OCI-LY7 (cell line): ENCODE measurements around the gene B3GNT5. TPM values are rescaled to one million over a fixed set of nuclear protein-coding genes. Genes with fewer than 3 reads are reported as not detected.

Experiments
- BruUV-seq: library from RNA; stranded (reverse); fragments of 400-500 nt; replicated peaks from 2 replicates; lab custom pipeline; 2021; lab: Mats Ljungman, UMichigan
- CTCF ChIA-PET: fragments of 300-600 bp; sonication (Branson Sonifier 250); formaldehyde crosslinking; loops from one replicate; lab custom pipeline; 2022; ENCODE audit warnings: antibody characterized with exemption; ENCODE audit not compliant: unreplicated experiment; lab: Charles Lee
- POLR2A ChIA-PET: fragments of 300-600 bp; sonication (Branson Sonifier 250); formaldehyde crosslinking; loops from one replicate; lab custom pipeline; 2022; ENCODE audit warnings: antibody characterized with exemption; lab: Charles Lee
- DNase-seq: peaks from one replicate; pipeline ENCODE4 v3.0.0-alpha.2; 2015; ENCODE audit warnings: low spot score
- H2AFZ ChIP-seq: fragments of 200-600 bp; sonication (generic), shearing (Covaris generic); 2 replicates; pipeline ENCODE4 v1.6.1; 2014; ENCODE audit warnings: mild to moderate bottlenecking, antibody characterized with exemption, low read length, moderate library complexity
- H3K27ac ChIP-seq: fragments of 200-600 bp; sonication (generic); 2 replicates; pipeline ENCODE4 v1.5.1; 2014; ENCODE audit warnings: mixed run types, low read depth, mild to moderate bottlenecking, moderate library complexity, low read length, inconsistent platforms; ENCODE audit not compliant: poor library complexity, severe bottlenecking
- H3K36me3 ChIP-seq: fragments of 200-600 bp; sonication (generic); 2 replicates; pipeline ENCODE4 v1.6.1; 2014; ENCODE audit warnings: mild to moderate bottlenecking, antibody characterized with exemption, low read length, moderate library complexity, mixed read lengths; ENCODE audit not compliant: insufficient read depth
- H3K4me1 ChIP-seq: fragments of 200-600 bp; sonication (generic); 2 replicates; pipeline ENCODE4 v1.5.1; 2014; ENCODE audit warnings: mild to moderate bottlenecking, low read length; ENCODE audit not compliant: insufficient read depth, poor library complexity, severe bottlenecking
- H3K4me2 ChIP-seq: fragments of 200-600 bp; sonication (generic); 2 replicates; pipeline ENCODE4 v1.6.1; 2014; ENCODE audit warnings: mild to moderate bottlenecking, low read length
- H3K4me3 ChIP-seq: fragments of 200-600 bp; sonication (generic); 2 replicates; pipeline ENCODE4 v1.5.1; 2014; ENCODE audit warnings: mild to moderate bottlenecking, low read depth, low read length; ENCODE audit not compliant: poor library complexity, severe bottlenecking
- H3K79me2 ChIP-seq: fragments of 200-600 bp; sonication (generic); 2 replicates; pipeline ENCODE4 v1.6.1; 2016; ENCODE audit warnings: low read depth, mild to moderate bottlenecking, low read length, moderate library complexity, mixed read lengths; ENCODE audit not compliant: insufficient read depth
- H3K9me2 ChIP-seq: fragments of 200-600 bp; sonication (generic); 2 replicates; pipeline ENCODE4 v1.6.1; 2016; ENCODE audit warnings: mild to moderate bottlenecking, low read length, mixed read lengths; ENCODE audit not compliant: insufficient read depth
- H3K9me3 ChIP-seq: fragments of 200-600 bp; sonication (generic); 2 replicates; pipeline ENCODE4 v1.6.1; 2014; ENCODE audit warnings: mild to moderate bottlenecking, mixed run types, low read length, mixed read lengths
- H4K20me1 ChIP-seq: fragments of 200-600 bp; sonication (generic); 2 replicates; pipeline ENCODE4 v1.6.1; 2014; ENCODE audit warnings: mild to moderate bottlenecking, antibody characterized with exemption, low read length, moderate library complexity, mixed read lengths; ENCODE audit not compliant: insufficient read depth
- CTCF ChIP-seq: fragments of 200-600 bp; sonication (generic); conservative IDR thresholded peaks from 2 replicates; pipeline ENCODE4 v1.5.1; 2014; ENCODE audit warnings: mild to moderate bottlenecking, antibody characterized with exemption, low read length, moderate library complexity, mixed read lengths
- EZH2phosphoT487 ChIP-seq: fragments of 200-600 bp; sonication (generic); IDR thresholded peaks from 2 replicates; pipeline ENCODE4 v1.6.1; 2018; ENCODE audit warnings: low read depth, borderline replicate concordance, mild to moderate bottlenecking, mixed run types, antibody characterized with exemption, low read length, moderate library complexity, mixed read lengths
- intact Hi-C: fragments of 100-400 bp; cut with micrococcal nuclease; formaldehyde crosslinking; loops from one replicate; pipeline ENCODE4 v1.10.0; 2022; ENCODE audit not compliant: unreplicated experiment
- total RNA-seq, 2 experiments: library from RNA; depleted of rRNA in 1 of 2; stranded (reverse); fragments of >200 nt in 1 of 2; shearing (Covaris generic) in 1 of 2; gene quantifications; 2 replicates each; pipeline ENCODE4 v1.2.3, GENCODE V29; 2014 to 2022

Gene B3GNT5
- total RNA-seq, 2 experiments from 2014 or later, result 0.11 TPM; not detected in 1

- Histone ChIP-seq H3K27ac (no peak overlapping the region), H3K79me2 (no peaks in the 10 kb centered on the region), H3K4me3 (no peak overlapping the region), H3K9me3 (no peaks in the 10 kb centered on the region), H3K9me2 (no peaks in the 10 kb centered on the region), H3K4me1 (peaks cover 8% of the 10 kb centered on the region), H3K36me3 (no peaks in the 10 kb centered on the region), H3K4me2 (no peak overlapping the region), H4K20me1 (no peaks in the 10 kb centered on the region), H2AFZ (no peak overlapping the region)
- no peak for DNase-seq
- ChIA-PET POLR2A (no interaction called here), CTCF (no interaction called here)
- intact Hi-C loops, result no loop called here
- no TSS peak for BruUV-seq
- TF ChIP-seq EZH2phosphoT487, result no peak
- no peak for TF ChIP-seq CTCF
Measured at GRCh38 chr3:183210862-183211341, 42.2 kb upstream of the B3GNT5 start.

- Histone ChIP-seq H3K4me3 (no peak overlapping the region), H3K27ac (no peak overlapping the region), H3K9me2 (no peaks in the 10 kb centered on the region), H2AFZ (no peak overlapping the region), H3K4me2 (no peak overlapping the region), H3K36me3 (no peaks in the 10 kb centered on the region), H4K20me1 (no peaks in the 10 kb centered on the region), H3K79me2 (no peaks in the 10 kb centered on the region), H3K9me3 (no peaks in the 10 kb centered on the region), H3K4me1 (peaks cover 8% of the 10 kb centered on the region)
- no peak for DNase-seq
- no TSS peak for BruUV-seq
- intact Hi-C loops, result no loop called here
- CTCF ChIA-PET, result no interaction called here
- POLR2A ChIA-PET, result no interaction called here
- no peak for TF ChIP-seq EZH2phosphoT487
- no peak for TF ChIP-seq CTCF
Measured at GRCh38 chr3:183211352-183211751, 41.7 kb upstream of the B3GNT5 start.

GRCh38 chr3:183212096-183212495 is 41.0 kb upstream of the B3GNT5 start:
- no peak overlapping the region for H3K4me3 ChIP-seq
- H3K27ac ChIP-seq, result no peak overlapping the region
- no peaks in the 10 kb centered on the region for H3K9me3 ChIP-seq
- H3K4me2 ChIP-seq, result no peak overlapping the region
- TF ChIP-seq CTCF (no peak), EZH2phosphoT487 (no peak)
- H4K20me1 ChIP-seq, result no peaks in the 10 kb centered on the region
- ChIA-PET CTCF (no interaction called here), POLR2A (interaction anchor here (0.6 to 0.8 kb wide), 2 partner anchors 13 to 75 kb away, joined by 3 read pairs; no protein-coding TSS in a partner anchor)
- no peaks in the 10 kb centered on the region for H3K9me2 ChIP-seq
- no peak for DNase-seq
- no peaks in the 10 kb centered on the region for H3K36me3 ChIP-seq
- intact Hi-C loops, result no loop called here
- no peak overlapping the region for H2AFZ ChIP-seq
- BruUV-seq, result no TSS peak
- peaks cover 8% of the 10 kb centered on the region for H3K4me1 ChIP-seq
- no peaks in the 10 kb centered on the region for H3K79me2 ChIP-seq
